GM12878 (cell line): Measurements from ENCODE around the gene P2RY11. TPM values are rescaled to one million over a fixed set of nuclear protein-coding genes. Genes with fewer than 3 reads are reported as not detected.

Source experiments
- ATAC-seq: fragments of 200-7000 bp; cut with Tn5 transposase; 3 replicates; pipeline ENCODE4 v1.9.1; 2020; ENCODE audit warnings: mild to moderate bottlenecking, moderate library complexity
- BruUV-seq: library from RNA; stranded (reverse); fragments of 400-500 nt; replicated peaks from 2 replicates; lab custom pipeline; 2021; lab: Mats Ljungman, UMichigan
- CTCF ChIA-PET: fragments of 300-600 bp; sonication (Branson Sonifier 250); formaldehyde crosslinking; extraction: SDS; loops from one replicate; lab custom pipeline; 2021; ENCODE audit warnings: inconsistent platforms; lab: Yijun Ruan, JAX
- POLR2A ChIA-PET: fragments of 350-600 bp; formaldehyde crosslinking; extraction: SDS; loops from one replicate; lab custom pipeline; 2021; ENCODE audit warnings: inconsistent platforms; lab: Charles Lee
- RAD21 ChIA-PET: fragments of 300-600 bp; sonication (Branson Sonifier 250); formaldehyde crosslinking; loops from one replicate; lab custom pipeline; 2023; ENCODE audit warnings: antibody characterized with exemption; ENCODE audit not compliant: unreplicated experiment; lab: Charles Lee
- SMC1A ChIA-PET: fragments of 300-600 bp; sonication (Branson Sonifier 250); formaldehyde crosslinking; loops from one replicate; lab custom pipeline; 2023; ENCODE audit not compliant: unreplicated experiment, uncharacterized antibody; lab: Charles Lee
- DNase-seq: peaks from one replicate; pipeline ENCODE4 v3.0.0-alpha.2; 2011; ENCODE audit warnings: low read depth, low spot score
- FAIRE-seq: peaks from 3 replicates; lab custom pipeline; 2011; peaks lifted over from hg19 to GRCh38; lab: Jason Lieb, UNC
- H2AFZ ChIP-seq: 2 replicates; pipeline ENCODE4 v1.6.0; 2011; ENCODE audit warnings: low read depth, low read length, control low read depth; ENCODE audit not compliant: control insufficient read depth
- H3K27ac ChIP-seq: 2 replicates; pipeline ENCODE4 v1.5.1; 2011; ENCODE audit warnings: control low read depth; ENCODE audit not compliant: control insufficient read depth, insufficient read depth
- H3K27me3 ChIP-seq, 2 experiments: replicated peaks in 1 of 2; 2 replicates each; pipeline versions ENCODE4 v1.6.0 to v1.6.1; 2011; ENCODE audit warnings: low read length in 1 of 2; ENCODE audit not compliant: control insufficient read depth in 2 of 2, insufficient read depth in 2 of 2
- H3K36me3 ChIP-seq, 2 experiments: 2 replicates each; pipeline ENCODE4 v1.5.1; 2011; ENCODE audit warnings: low read length in 1 of 2; ENCODE audit not compliant: control insufficient read depth in 2 of 2, insufficient read depth in 2 of 2
- H3K4me1 ChIP-seq: 2 replicates; pipeline ENCODE4 v1.6.1; 2011; ENCODE audit warnings: mild to moderate bottlenecking, low read length, moderate library complexity, mixed read lengths; ENCODE audit not compliant: control insufficient read depth, insufficient read depth
- H3K4me2 ChIP-seq: 2 replicates; pipeline ENCODE4 v1.6.0; 2011; ENCODE audit warnings: control low read depth; ENCODE audit not compliant: control insufficient read depth, insufficient read depth
- H3K4me3 ChIP-seq: fragments of 200-600 bp; sonication (generic); 2 replicates; pipeline ENCODE4 v1.5.1; 2016
- H3K79me2 ChIP-seq: 2 replicates; pipeline ENCODE4 v1.6.0; 2011; ENCODE audit warnings: low read length; ENCODE audit not compliant: control insufficient read depth, insufficient read depth
- H3K9ac ChIP-seq: 2 replicates; pipeline ENCODE4 v1.8.0; 2011; ENCODE audit warnings: low read length, control low read depth, mixed read lengths; ENCODE audit not compliant: control insufficient read depth, insufficient read depth
- H3K9me3 ChIP-seq: replicated peaks from 3 replicates; pipeline ENCODE4 v1.5.1; 2011; ENCODE audit warnings: mild to moderate bottlenecking, low read length; ENCODE audit not compliant: control insufficient read depth, insufficient read depth
- H4K20me1 ChIP-seq: 2 replicates; pipeline ENCODE4 v1.6.0; 2011; ENCODE audit not compliant: control insufficient read depth, insufficient read depth
- BACH1 ChIP-seq: fragments of 450-650 bp; IDR thresholded peaks from 2 replicates; pipeline ENCODE4 v1.6.1; 2017; ENCODE audit warnings: mild to moderate bottlenecking, borderline replicate concordance
- CBX3 ChIP-seq: fragments of 200-600 bp; sonication (generic); IDR thresholded peaks from 2 replicates; pipeline ENCODE4 v1.6.1; 2016; ENCODE audit warnings: low read depth, borderline replicate concordance
- HDGF ChIP-seq: fragments of 450-650 bp; IDR thresholded peaks from 2 replicates; pipeline ENCODE4 v1.6.1; 2016; ENCODE audit warnings: antibody characterized with exemption
- POLR2A ChIP-seq: IDR thresholded peaks from 2 replicates; pipeline ENCODE4 v1.6.1; 2011; ENCODE audit warnings: low read depth, mild to moderate bottlenecking, low read length
- POLR2AphosphoS2 ChIP-seq: IDR thresholded peaks from 2 replicates; pipeline ENCODE4 v1.6.1; 2011; ENCODE audit warnings: low read depth, mild to moderate bottlenecking, low read length, improper control_type of control experiment, moderate library complexity
- POLR2AphosphoS5 ChIP-seq: IDR thresholded peaks from 2 replicates; pipeline ENCODE4 v1.6.1; 2011; ENCODE audit warnings: mild to moderate bottlenecking, low read length, inconsistent platforms
- SMC3 ChIP-seq: IDR thresholded peaks from 2 replicates; pipeline ENCODE4 v1.6.1; 2011; ENCODE audit warnings: low read length, improper control_type of control experiment, borderline replicate concordance
- TCF7 ChIP-seq: IDR thresholded peaks from 2 replicates; pipeline ENCODE4 v1.6.1; 2014; ENCODE audit warnings: antibody characterized with exemption, borderline replicate concordance
- WGBS: methylation state at CpG from one replicate; pipeline ENCODE4 v1.1.6; 2016; ENCODE audit warnings: low lambda C conversion rate; ENCODE audit not compliant: insufficient replicate concordance, insufficient coverage; ENCODE audit errors: missing lambda C conversion rate; 5-methylcytosine and 5-hydroxymethylcytosine counted together
- in situ Hi-C: fragments of 300-500 bp; cut with MboI; formaldehyde crosslinking; loops from 9 replicates; pipeline ENCODE4 v1.14.3; 2018; ENCODE audit warnings: mixed read lengths
- intact Hi-C: fragments of 100-400 bp; cut with micrococcal nuclease; formaldehyde crosslinking; loops from one replicate; pipeline ENCODE4 v1.14.2; 2022; ENCODE audit not compliant: unreplicated experiment
- polyA plus RNA-seq, 11 experiments: library from polyadenylated mRNA; depleted of rRNA in 4 of 11; unstranded in 6 of 11; stranded (reverse) in 5 of 11; fragments of >200 nt; fragmentation: Nextera tagmentation in 4 of 11; fragmentation: Illumina TruSeq in 1 of 11; extraction: Ambion mirVana in 4 of 11; extraction: Trizol in 1 of 11; gene quantifications; 1 replicate in 1 of 11; 2 replicates in 10 of 11; pipeline versions ENCODE4 v1.2.1 to v1.2.3, GENCODE V29; 2011 to 2016; ENCODE audit warnings: inconsistent platforms in 2 of 11, missing spikeins in 2 of 11, low read depth in 1 of 11
- total RNA-seq, 4 experiments: library from RNA; depleted of rRNA in 3 of 4; stranded (reverse); fragments of >200 nt in 3 of 4; fragmentation: Illumina TruSeq in 1 of 4; extraction: Trizol in 1 of 4; gene quantifications; 2 replicates each; pipeline versions ENCODE4 v1.2.1 to v1.2.3, GENCODE V29; 2013 to 2021
- TF ChIP-seq, protein P1 (sequence below): fragments of 150-350 bp; IDR thresholded peaks from 2 replicates; pipeline ENCODE4 v1.6.1; 2014; ENCODE audit warnings: mild to moderate bottlenecking, low read depth, low read length

The P2RY11 gene
- total and polyA plus RNA-seq, 10 of the 15 experiments (the other 5 are each of a cell fraction or from before 2014, with no cell fraction given), result 0.14 to 46.5 (median 7.6) TPM

DNA sequence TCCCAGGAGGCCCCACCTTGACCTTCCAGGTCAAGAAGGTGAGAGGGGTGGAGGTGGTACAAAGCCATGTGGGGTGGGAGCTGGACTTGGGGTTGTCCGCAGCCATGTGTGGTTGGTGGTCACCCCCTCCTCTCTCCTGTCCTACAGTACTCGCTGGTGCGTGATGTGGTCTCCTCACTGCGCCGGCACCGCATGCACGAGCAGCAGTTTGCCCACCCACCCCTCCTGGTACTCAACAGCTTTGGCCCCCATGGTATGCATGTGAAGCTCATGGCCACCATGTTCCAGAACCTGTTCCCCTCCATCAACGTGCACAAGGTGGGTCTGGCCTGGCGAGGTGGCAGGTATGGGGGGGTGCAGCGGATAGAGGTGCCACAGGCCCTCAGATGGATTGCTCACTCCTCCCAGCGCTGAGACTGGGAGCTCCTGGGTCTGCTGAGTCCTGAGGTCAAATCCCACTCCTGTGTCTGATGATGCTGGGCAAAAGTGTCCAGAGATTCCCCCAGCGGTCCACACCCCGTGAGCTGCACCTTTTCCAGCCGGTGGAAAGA lies 3.6 kb upstream of the P2RY11 start:
- no peak overlapping the region for H2AFZ ChIP-seq
- FAIRE-seq, result no peak
- peak overlapping the region; percentile 95 for H3K9ac ChIP-seq
- no peaks in the 10 kb centered on the region for H3K9me3 ChIP-seq
- SMC1A ChIA-PET, result interaction anchor here (0.7 to 11.4 kb wide), 3 partner anchors 8 to 673 kb away, joined by 3 to 150 read pairs (median 3); partner anchors contain the start of gene ANGPTL6
- no peak for ATAC-seq
- BruUV-seq, result no TSS peak
- intact Hi-C loops (loop anchor here (10.0 kb wide), 1 partner anchor 277 kb away; the partner anchor contains the start of gene TYK2), in situ Hi-C loops (no loop called here)
- peaks cover 61% of the 10 kb centered on the region for H3K4me1 ChIP-seq
- POLR2A ChIA-PET, result interaction anchor here (0.5 to 2.6 kb wide), 7 partner anchors 9 to 1470 kb away, joined by 3 to 18 read pairs (median 3); partner anchors contain the start of gene ACP5
- H3K36me3 ChIP-seq, result peaks cover 18 to 30% of the 10 kb centered on the region in 2 experiments; a peak in 3 of 4 replicates
- H3K27ac ChIP-seq, result peak overlapping the region; percentile 100
- peak overlapping the region; percentile 97 for H3K4me2 ChIP-seq
- CTCF ChIA-PET, result interaction anchor here (1.2 to 9.8 kb wide), 2 partner anchors 8 to 177 kb away, joined by 4 to 171 read pairs; partner anchors contain the start of gene ANGPTL6
- peak; percentile 76 for TF ChIP-seq POLR2A
- no peak for TF ChIP-seq TCF7
- no peak for TF ChIP-seq CBX3
- TF ChIP-seq POLR2AphosphoS5, result peak; percentile 30; the same call in 1 of the 2 replicates
- TF ChIP-seq HDGF, result no peak
- TF ChIP-seq BACH1, result no peak
- no peak for TF ChIP-seq POLR2AphosphoS2
- TF ChIP-seq, protein P1, sequence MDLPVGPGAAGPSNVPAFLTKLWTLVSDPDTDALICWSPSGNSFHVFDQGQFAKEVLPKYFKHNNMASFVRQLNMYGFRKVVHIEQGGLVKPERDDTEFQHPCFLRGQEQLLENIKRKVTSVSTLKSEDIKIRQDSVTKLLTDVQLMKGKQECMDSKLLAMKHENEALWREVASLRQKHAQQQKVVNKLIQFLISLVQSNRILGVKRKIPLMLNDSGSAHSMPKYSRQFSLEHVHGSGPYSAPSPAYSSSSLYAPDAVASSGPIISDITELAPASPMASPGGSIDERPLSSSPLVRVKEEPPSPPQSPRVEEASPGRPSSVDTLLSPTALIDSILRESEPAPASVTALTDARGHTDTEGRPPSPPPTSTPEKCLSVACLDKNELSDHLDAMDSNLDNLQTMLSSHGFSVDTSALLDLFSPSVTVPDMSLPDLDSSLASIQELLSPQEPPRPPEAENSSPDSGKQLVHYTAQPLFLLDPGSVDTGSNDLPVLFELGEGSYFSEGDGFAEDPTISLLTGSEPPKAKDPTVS, result no peak
- no peak for TF ChIP-seq SMC3
- H3K4me3 ChIP-seq, result peak overlapping the region; percentile 79
- WGBS, result 91% methylated on average over 13 of the region's 14 CpGs
- H3K27me3 ChIP-seq, result no peaks in the 10 kb centered on the region
- DNase-seq, result no peak
- RAD21 ChIA-PET, result interaction anchor here (0.6 to 2.7 kb wide), 3 partner anchors 8 to 142 kb away, joined by 3 to 9 read pairs (median 4); no protein-coding TSS in a partner anchor
- H3K79me2 ChIP-seq, result peaks cover 56% of the 10 kb centered on the region
- H4K20me1 ChIP-seq, result no peaks in the 10 kb centered on the region
